HG02610 (cell line): ENCODE results near the gene CDKN2AIP.

ENCODE experiments used
- ATAC-seq: cut with Tn5 transposase; IDR thresholded peaks from one replicate; pipeline ENCODE4 v1.9.1; 2021; ENCODE audit warnings: mild to moderate bottlenecking, moderate library complexity; ENCODE audit not compliant: unreplicated experiment

The CDKN2AIP gene, protein sequence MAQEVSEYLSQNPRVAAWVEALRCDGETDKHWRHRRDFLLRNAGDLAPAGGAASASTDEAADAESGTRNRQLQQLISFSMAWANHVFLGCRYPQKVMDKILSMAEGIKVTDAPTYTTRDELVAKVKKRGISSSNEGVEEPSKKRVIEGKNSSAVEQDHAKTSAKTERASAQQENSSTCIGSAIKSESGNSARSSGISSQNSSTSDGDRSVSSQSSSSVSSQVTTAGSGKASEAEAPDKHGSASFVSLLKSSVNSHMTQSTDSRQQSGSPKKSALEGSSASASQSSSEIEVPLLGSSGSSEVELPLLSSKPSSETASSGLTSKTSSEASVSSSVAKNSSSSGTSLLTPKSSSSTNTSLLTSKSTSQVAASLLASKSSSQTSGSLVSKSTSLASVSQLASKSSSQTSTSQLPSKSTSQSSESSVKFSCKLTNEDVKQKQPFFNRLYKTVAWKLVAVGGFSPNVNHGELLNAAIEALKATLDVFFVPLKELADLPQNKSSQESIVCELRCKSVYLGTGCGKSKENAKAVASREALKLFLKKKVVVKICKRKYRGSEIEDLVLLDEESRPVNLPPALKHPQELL

DNA sequence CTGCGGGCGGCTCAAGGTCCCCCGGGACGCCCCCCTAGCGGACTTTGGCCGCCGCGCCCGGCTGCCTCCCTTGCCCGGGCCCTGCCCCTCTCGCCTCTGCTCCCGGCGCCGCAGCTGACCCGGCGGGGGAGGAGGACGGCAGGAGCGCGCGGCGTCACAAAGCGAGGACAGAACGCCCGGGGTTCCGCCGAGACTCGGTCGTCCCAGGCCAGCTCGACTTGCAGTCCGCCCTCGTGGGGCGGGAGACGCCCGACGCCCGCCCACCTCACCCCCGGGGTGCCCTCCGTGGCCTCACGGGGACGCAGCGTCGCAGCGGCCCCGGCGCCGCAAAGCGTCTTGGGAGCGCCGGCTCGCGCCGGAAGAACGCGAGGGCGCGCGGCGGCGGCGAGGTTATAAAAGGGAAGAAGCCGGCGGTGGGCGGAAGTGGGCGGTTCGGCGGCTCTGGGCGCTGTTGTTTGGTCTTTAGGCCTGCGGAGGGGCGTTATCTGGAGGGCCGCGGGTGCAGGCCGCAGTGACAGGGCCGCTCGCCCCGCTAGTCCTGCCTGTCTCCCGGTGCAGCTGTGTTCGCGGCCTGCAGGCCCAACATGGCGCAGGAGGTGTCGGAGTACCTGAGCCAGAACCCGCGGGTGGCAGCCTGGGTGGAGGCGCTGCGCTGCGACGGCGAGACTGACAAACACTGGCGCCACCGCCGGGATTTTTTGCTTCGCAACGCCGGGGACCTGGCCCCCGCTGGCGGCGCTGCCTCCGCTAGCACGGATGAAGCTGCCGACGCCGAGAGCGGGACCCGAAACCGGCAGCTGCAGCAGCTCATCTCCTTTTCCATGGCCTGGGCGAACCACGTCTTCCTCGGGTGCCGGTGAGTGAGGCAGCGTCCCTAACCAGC, at the start of gene CDKN2AIP:
Gene CDKN2AIP (plus strand): TSS at position 423 of the 883 bp plus-strand sequence. CDS start 162 bp downstream, at position 585.
- peak; percentile 89 for ATAC-seq

DNA sequence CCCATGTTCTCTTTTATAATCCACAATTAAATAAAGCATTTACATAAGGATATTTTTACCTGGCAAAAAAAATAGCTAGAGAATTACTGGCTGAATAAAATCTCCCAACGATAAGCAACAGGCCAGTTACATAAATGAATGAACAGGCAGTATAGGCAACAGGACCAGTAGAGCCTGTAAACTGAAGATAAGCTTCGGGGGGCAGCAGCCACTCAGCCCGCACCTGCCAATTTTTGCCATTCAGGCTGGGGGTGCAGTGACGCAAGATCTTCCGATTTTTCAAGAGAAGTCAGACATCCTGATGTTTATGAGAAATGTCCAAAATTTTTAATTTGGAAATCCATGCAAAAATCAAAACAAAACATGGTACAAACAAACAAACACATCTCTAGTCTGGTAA, 49.0 kb upstream of the CDKN2AIP start:
- no peak for ATAC-seq

DNA sequence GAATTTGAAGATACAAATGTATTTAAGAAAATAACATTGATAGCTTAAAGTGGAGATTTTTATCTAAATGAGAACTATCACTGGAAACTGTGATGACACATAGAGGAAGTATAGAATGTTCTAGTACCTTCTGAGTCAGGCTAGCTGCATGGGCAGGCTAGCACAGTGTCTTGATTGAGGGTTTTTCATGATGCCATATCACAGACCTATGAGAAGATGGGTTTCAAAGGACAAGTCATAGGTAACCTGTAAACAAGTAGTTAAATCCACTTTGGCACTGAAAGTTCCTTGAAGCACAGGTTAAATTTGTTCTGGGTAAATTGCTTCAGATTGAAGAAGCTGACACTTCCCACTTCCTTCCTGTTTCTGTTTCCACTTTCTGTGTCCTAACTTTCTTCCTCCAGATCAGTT, 48.2 kb upstream of the CDKN2AIP start:
- no peak for ATAC-seq

DNA sequence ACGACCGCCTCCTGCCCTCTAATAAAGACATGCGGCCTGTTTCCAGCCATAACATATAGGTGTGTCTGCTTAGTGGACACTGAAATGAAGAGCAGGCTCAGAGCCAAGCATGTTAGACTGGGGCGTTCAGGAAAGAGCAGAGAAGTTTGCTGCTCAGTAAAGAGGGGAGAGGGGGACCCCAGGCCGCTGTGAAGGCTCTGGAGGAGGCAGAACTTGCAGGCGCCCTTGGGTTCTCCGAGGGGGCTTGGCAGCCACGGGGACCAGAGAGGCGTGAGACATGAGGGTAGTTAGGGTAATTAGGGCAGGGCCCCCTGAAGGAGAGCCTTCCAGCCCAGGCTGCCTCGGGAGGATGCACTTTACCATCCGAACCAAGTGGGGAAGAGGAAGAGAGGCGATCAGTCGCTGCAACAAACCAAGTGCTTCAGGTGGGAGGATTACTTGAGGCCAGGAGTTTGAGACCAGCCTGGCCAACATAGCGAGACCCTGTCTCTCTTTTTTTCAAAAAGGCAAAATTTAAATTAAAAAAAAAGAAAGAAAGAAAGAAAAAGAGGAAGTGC, 46.6 kb upstream of the CDKN2AIP start:
- ATAC-seq, result no peak

DNA sequence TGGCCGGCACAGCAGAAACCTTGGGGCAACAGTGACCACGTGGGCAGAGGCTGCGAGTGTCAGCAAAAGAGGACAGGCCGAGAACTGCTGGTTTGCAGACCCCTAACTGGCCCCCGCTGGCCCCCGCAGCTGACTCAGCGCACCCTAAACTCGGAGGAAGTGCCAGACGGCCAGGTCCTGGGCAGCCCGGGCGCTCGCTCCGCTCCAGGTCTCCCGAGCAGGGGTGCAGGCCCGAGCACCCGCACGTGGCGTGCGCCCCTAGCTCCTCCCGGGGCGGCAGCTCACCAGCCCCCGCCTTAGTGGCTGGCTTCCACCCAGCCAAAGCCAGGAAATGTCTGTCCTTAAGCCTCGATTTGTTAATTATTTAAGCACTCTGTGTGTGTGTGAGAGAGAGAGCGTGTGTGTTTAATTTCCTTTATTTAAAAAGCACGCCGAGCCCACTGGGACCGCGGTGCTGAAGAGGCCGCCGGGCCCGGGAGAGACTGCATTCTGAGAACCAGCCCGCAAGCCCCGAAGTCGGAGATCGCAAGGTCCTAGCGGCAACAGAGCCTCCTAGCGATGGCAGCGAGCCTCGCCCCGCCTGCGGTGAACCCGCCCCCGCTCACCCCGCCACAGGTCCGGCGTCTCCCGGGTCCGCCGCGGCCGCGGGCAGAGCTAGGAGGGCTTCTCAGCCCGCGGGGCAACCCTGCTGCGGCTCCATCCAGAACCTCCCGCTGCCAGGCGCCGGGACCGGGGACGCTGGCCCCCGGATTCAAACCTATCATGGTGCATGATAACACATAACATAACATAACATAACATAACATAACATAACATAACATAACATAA, 45.9 kb upstream of the CDKN2AIP start:
- peak; percentile 93 for ATAC-seq

DNA sequence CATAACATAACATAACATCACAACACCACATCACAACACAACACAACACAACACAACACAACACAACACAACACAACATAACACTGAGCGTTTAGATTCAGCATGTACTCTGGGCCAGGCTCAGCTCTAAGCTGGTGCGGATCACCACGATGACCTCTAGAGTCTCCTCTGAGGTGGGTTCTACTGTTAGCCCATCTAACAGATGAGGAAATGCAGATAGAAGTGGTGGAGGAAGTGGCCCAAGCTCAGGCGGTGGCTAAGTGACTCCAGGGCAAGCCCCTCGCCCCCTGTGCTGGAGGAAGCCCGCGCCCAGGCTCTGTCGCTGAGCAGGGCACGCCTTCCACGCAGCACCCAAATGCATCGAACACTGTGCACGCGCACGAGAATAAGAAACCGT, 45.3 kb upstream of the CDKN2AIP start:
- ATAC-seq, result no peak

DNA sequence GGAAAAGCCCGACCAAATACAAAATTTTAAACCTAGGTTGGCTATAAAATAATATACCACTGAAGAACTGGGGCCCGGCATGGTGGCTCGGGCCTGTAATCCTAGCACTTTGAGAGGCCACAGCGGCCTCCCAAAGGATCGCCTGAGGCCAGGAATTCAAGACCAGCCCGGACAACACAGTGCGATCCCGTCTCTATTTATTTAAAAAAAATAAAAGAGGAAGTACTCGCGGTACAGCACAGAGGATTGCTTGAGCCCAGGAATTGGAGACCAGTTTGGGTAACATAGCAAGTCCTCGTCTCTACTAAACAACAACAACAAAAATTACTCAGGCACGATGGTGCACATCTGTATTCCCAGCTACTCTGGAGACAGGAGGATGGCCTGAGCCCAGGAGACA, 44.8 kb upstream of the CDKN2AIP start:
- no peak for ATAC-seq

DNA sequence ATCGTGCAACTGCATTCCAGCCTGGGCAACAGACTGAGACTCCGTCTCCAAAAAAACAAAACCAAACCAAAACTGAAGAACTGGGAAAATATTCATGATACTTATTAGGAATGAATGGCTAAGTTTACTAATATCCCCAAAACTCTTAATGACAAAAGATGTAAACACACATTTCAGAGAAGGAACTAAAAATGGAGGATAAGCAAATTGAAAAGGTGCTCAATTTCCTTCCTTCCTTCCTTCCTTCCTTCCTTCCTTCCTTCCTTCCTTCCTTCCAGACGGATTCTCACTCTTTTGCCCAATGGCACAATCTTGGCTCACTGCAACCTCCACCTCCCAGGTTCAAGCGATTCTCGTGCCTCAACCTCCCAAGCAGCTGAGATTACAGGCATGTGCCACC, 44.4 kb upstream of the CDKN2AIP start:
- no peak for ATAC-seq

DNA sequence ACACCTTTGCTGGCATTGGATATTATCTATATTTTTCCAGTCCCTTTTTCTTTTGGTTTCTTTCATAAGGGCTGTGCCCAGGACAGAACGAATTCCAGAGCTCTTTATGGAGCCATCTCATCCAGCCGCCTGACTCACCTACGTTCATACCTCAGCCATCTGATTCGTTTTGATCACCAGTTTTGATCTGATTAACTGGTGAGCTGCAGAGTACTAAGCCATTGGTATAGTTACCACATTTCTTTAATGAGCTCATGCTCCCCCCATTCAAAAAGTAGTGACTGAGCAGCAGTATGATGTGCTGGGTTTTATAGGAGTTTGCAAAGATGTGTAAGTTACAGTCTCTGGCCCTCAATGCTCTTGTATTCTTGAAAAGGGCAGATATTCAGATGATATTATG, 43.0 kb upstream of the CDKN2AIP start:
- ATAC-seq, result no peak

DNA sequence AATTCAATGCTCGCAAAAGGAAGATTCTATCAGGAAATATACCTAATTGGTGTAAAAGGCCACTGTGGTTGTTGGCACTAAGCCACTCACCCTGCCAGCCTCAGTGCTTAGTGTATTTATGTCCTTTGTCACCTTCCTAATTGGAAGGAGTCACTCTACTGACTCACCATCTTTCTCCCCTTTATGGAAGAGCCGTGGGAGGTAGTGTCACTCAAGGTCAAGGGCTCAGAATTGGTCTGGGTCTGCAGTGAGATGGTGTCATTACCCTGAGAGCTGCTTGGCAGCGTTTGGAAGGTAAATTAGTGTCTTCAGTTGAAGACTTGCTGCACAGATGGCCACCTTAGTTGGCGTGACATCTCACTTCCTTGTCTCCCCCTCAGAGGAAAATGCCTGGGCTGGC, 41.7 kb upstream of the CDKN2AIP start:
- ATAC-seq, result no peak

DNA sequence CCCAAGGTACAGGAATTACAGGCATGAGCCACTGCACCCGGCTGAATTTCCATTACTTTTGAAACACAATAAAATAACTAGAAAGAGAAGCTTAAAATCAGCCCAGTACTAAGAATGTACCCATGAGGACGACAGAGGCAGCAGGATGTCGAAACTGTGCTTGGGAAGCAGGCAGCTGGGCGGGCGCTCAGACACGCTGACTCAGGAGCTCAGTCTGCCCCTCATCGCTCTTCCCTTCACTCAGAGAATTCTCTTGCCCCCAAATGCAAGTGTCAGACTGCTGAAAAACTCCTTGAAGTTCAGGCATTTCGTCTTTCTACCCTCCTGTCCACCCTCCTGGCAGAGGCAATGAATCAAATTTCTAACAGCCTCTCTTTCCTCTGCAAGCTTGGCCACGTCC, 41.0 kb upstream of the CDKN2AIP start:
- ATAC-seq, result no peak

DNA sequence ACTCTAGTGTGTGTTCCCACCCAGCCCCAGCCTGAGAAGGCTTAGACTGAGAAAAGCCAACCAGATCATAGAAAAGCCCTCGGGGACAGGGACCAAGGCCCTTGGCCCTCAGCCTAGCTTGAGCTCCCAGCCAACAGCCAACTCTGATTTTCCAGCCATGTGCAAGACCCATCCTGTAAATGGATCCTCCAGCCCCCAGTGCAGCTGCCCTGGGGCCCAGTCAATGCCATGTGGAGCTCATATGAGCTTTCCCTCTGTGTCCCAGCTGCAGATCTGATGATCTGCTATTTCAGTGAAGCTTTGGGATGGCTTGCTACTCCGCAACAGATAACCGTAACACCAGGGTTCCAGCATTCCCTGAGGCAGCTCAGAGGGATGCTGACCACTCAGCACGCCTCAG, 40.5 kb upstream of the CDKN2AIP start:
- no peak for ATAC-seq

DNA sequence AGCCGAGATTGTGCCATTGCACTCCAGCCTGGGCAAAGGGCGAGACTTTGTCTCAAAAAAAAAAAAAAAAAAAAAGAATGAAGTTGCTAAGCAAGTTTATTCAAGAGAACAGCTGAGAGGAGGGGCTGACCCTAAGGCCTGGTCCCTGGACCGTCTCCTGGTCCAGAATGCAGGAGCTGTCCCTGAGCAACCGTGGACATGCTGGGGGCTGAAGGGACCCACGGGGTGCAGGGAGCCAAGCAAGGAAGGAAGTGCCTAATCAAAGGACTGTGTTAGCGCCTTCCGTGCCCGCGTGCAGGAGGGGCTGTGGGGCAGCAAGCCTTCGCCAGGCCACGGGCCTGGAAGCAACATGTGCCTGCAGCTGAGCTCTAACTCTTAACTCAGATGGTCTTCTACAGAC, 39.1 kb upstream of the CDKN2AIP start:
- no peak for ATAC-seq

DNA sequence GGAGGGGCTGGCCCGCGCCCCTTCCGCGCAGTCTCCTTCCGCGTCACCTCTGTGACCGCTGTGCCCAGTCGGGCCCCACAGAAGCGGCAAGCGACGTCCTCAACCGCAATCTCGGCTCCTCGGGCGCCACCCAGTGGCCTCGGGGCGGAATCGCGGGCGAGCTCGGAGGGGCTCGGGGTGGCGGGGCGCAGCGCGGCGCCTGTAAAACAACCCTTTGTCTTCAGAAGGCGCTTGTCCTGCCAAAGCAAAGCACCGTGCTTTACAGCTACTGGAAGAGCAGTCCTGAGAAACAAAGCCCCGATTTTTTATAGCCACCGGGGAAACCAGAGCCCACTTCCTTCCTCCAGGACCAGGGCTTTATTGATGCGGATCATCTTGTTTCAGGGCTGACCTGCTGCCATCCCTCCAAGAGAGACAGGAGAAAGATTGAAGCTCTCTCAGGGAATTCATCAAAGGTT, 37.3 kb upstream of the CDKN2AIP start:
- peak; percentile 95 for ATAC-seq

DNA sequence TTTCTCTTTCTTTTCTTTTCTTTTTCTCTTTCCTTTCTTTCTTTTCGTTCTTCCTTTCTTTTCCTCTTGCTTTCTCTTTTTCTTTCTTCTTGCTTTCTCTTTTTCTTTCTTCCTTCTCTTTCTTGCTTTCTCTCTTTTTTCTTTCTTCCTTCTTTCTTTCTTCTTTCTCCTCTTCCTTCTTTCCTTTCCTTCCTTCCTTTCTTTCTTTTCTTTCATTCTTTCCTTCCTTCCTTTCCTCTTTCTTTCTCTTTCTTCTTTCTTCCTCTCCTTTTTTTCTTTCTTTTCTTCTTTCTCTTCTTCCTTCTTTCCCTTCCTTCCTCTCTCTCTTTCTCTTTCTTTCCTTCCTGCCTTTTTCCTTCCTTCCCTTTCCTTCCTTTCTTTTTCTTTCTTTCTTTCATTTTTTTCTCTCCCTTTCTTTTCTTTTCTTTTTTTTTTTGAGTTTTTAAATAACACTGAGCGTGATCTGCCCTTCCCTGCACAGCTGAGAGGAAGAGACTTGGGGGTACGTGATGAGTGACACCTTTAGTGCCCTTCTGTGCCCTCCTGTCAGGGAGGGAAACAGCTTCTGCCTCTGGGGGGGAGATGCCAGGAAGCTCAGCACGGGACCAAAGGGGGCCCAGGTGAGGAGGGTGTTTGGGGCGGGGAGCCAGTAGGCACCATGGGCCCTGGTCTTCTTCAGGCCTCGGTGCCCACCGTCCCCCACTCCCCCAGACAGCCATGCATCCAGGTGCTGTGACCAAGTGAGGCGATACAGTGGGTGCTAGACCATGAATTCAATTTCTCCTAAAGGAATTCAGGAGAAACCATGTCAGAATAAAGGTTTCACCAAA, 36.6 kb upstream of the CDKN2AIP start:
- ATAC-seq, result no peak

DNA sequence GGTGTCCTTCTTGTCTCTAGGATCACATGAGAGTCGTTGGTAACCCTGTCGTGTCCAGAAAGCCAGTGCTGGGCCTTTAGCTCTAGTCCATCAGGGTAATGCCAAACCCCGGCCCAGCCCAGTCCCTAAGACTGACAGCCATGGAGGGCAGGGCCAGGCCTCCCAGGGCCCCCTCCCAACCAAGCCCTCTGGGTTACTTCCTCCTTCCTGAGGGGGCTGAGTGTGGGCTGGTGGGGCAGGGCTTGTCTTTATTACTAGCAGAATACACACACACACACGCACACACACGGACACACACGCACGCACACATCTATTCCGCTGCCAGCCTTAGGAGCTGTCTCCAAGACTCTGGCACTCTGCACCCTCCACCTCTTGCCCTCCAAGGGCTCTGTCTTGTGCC, 35.6 kb upstream of the CDKN2AIP start:
- ATAC-seq, result no peak

DNA sequence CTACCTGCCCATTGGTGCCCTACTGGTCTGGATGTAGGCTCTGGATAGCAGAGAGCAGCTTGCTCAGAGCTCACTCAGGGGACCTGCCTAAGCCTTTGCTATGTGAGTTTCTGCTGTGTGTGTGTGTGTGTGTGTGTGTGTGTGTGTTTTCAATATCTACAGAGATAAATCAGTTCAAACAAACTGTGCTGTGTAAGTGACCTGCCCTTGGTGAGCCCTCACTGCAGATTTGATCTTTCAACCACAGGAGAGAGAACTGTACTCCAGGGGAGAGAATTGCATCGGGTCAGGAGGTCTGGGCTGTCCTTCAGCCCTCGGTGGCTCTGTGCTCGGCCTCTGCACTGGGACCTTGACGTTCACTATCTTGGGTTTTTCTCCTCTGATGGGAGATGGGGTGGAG, 35.0 kb upstream of the CDKN2AIP start:
- ATAC-seq, result no peak

DNA sequence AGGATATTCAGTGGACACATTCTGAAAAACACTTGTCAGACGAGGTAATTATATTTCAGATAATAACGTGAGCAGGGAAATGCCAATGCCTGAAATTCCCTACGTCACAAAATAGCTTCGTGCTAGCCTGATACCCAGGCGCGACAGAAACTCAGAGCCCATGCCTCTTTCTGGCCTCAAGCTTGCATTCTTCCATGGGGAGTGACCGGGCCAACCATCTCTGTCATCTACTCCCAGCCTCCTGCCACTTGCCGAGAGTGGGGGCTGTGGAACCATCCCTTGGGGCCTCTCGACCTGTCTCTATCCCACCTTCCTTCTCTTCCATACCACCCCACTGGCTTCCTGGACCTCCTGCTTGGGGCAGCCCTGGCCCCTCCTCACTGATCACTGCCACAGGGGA, 34.5 kb upstream of the CDKN2AIP start:
- ATAC-seq, result no peak

DNA sequence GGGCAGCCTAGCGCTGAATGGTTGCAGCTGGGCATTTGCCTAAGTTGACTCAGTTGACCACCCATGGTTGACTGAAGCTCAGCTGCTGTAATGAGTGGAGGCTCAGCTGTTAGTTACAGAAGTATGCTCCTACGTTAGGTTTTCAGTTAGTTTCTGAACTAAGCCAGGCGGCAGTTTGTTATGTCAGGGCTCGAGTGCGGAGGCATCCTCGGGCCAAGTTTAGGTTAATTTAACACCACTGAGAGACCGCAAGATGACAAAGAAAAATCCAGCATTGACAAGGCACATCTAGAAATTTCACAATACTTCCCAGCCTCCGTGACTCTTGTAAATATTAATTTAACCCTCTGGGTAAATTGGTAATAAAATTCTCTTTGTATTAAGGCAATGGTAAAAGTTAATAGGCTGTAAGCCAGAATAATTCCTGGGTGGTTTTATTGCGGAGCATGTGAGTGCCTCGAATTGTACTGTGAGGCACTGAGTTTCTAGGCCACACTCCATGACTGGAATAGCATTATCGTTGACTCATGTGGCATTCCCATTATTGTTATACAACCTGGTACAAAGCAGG, 33.1 kb upstream of the CDKN2AIP start:
- ATAC-seq, result peak; percentile 44
